Stimulated activated naive CD4-positive, alpha-beta T cell (primary cell): ENCODE data around the gene HES6.
A peak's percentile ranks its signal among the peaks of the same experiment; 100 is the strongest.
"Not testable (repeated sequence)": the region's sequence is repeated elsewhere in the genome, so short reads cannot be mapped to it uniquely, and the experiment has no call there.

ENCODE experiments used
- DNase-seq, 6 experiments: peaks; one replicate each; lab custom pipeline; 2025; lab: John Stamatoyannopoulos, UW

The HES6 gene

GRCh38 chr2:238273433-238273832, 33.6 kb upstream of the HES6 start:
- DNase-seq, result not testable (repeated sequence)

GRCh38 chr2:238272156-238272555, 32.3 kb upstream of the HES6 start:
- no peak for DNase-seq

GRCh38 chr2:238271686-238272085, 31.8 kb upstream of the HES6 start:
- DNase-seq, result not testable (repeated sequence)

- no peak for DNase-seq
These were observed 31.3 kb upstream of the HES6 start for GRCh38 chr2:238271061-238271554.

- DNase-seq, result no peak
These were observed 30.8 kb upstream of the HES6 start for GRCh38 chr2:238270606-238271005.

GRCh38 chr2:238269741-238270140, 29.9 kb upstream of the HES6 start:
- DNase-seq, result no peak

- DNase-seq, result no peak
These were observed 28.2 kb upstream of the HES6 start for GRCh38 chr2:238267884-238268680.

GRCh38 chr2:238267341-238267710, 27.5 kb upstream of the HES6 start:
- no peak for DNase-seq

- no peak for DNase-seq
These were observed 25.8 kb upstream of the HES6 start for GRCh38 chr2:238265605-238266004.

- no peak for DNase-seq
These were observed 24.2 kb upstream of the HES6 start for GRCh38 chr2:238264072-238264460.

GRCh38 chr2:238263204-238264071, 23.6 kb upstream of the HES6 start:
- peak; percentile 35 to 71 (median 62) for DNase-seq

- no peak for DNase-seq
These were observed 22.8 kb upstream of the HES6 start for GRCh38 chr2:238262496-238263122.

- DNase-seq, result no peak
These were observed 22.0 kb upstream of the HES6 start for GRCh38 chr2:238261718-238262375.

GRCh38 chr2:238260883-238261282, 21.0 kb upstream of the HES6 start:
- DNase-seq, result no peak

- no peak for DNase-seq
These were observed 19.5 kb upstream of the HES6 start for GRCh38 chr2:238259061-238260020.

GRCh38 chr2:238257786-238258700, 18.2 kb upstream of the HES6 start:
- no peak for DNase-seq

- peak; percentile 31 to 68 (median 60) for DNase-seq
These were observed 16.8 kb upstream of the HES6 start for GRCh38 chr2:238256594-238257104.

- no peak for DNase-seq
These were observed 16.3 kb upstream of the HES6 start for GRCh38 chr2:238256111-238256510.

- no peak for DNase-seq
These were observed 15.8 kb upstream of the HES6 start for GRCh38 chr2:238255636-238256035.
